GM21529 (cell line): ENCODE measurements around the gene TMEM125.

ENCODE experiments used
- ATAC-seq: cut with Tn5 transposase; IDR thresholded peaks from one replicate; pipeline ENCODE4 v1.9.1; 2021; ENCODE audit not compliant: unreplicated experiment

The TMEM125 gene

GRCh38 chr1:43269627-43270375, at the start of gene TMEM125:
Gene TMEM125, plus strand, starts transcription at chr1:43269983. Its CDS starts 2,740 bp downstream, at chr1:43272723.
- no peak for ATAC-seq

- peak; percentile 82 for ATAC-seq
Observed at GRCh38 chr1:43220905-43221778, 48.6 kb upstream of the TMEM125 start.

GRCh38 chr1:43221797-43222196, 48.0 kb upstream of the TMEM125 start:
- ATAC-seq, result no peak

- no peak for ATAC-seq
Observed at GRCh38 chr1:43222879-43223278, 46.9 kb upstream of the TMEM125 start.

- ATAC-seq, result no peak
Observed at GRCh38 chr1:43225168-43225567, 44.6 kb upstream of the TMEM125 start.

- no peak for ATAC-seq
Observed at GRCh38 chr1:43227143-43227764, 42.5 kb upstream of the TMEM125 start.

GRCh38 chr1:43229826-43230780, 39.7 kb upstream of the TMEM125 start:
- no peak for ATAC-seq

- no peak for ATAC-seq
Observed at GRCh38 chr1:43232074-43232473, 37.7 kb upstream of the TMEM125 start.

GRCh38 chr1:43232482-43232881, 37.3 kb upstream of the TMEM125 start:
- no peak for ATAC-seq

GRCh38 chr1:43233631-43234030, 36.2 kb upstream of the TMEM125 start:
- ATAC-seq, result no peak

GRCh38 chr1:43234267-43234666, 35.5 kb upstream of the TMEM125 start:
- no peak for ATAC-seq

- no peak for ATAC-seq
Observed at GRCh38 chr1:43235040-43235439, 34.7 kb upstream of the TMEM125 start.

GRCh38 chr1:43235451-43236121, 34.2 kb upstream of the TMEM125 start:
- ATAC-seq, result no peak

GRCh38 chr1:43237121-43237520, 32.7 kb upstream of the TMEM125 start:
- ATAC-seq, result no peak

- ATAC-seq, result no peak
Observed at GRCh38 chr1:43238085-43238484, 31.7 kb upstream of the TMEM125 start.

- ATAC-seq, result no peak
Observed at GRCh38 chr1:43238991-43239469, 30.8 kb upstream of the TMEM125 start.

- peak; percentile 89 for ATAC-seq
Observed at GRCh38 chr1:43239484-43239883, 30.3 kb upstream of the TMEM125 start.

GRCh38 chr1:43241413-43241836, 28.4 kb upstream of the TMEM125 start:
- no peak for ATAC-seq

GRCh38 chr1:43243299-43243698, 26.5 kb upstream of the TMEM125 start:
- ATAC-seq, result no peak
